ENCODE measurements around the gene SPOP.

SPOP gene

DNA sequence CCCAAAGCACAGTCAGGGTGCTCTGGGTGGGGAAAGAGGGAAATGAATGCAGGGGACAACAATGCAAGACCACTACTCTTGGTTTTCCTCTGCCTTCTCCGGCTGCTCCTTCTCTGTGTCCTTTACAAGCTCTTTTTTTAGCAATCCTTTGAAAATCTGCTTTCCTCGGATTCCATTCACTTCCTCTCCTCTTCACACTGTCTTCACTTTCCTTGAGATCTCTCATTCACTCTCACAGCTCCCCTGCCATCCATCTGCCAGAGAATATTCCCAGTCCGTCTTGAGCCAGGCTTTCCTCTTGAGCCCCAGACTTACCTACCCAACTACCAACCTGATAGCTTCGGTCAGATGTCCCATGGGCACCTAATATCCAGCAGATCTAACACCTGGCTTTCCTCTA, 11.0 kb upstream of the SPOP start:
- TF ChIP-seq, protein P1, sequence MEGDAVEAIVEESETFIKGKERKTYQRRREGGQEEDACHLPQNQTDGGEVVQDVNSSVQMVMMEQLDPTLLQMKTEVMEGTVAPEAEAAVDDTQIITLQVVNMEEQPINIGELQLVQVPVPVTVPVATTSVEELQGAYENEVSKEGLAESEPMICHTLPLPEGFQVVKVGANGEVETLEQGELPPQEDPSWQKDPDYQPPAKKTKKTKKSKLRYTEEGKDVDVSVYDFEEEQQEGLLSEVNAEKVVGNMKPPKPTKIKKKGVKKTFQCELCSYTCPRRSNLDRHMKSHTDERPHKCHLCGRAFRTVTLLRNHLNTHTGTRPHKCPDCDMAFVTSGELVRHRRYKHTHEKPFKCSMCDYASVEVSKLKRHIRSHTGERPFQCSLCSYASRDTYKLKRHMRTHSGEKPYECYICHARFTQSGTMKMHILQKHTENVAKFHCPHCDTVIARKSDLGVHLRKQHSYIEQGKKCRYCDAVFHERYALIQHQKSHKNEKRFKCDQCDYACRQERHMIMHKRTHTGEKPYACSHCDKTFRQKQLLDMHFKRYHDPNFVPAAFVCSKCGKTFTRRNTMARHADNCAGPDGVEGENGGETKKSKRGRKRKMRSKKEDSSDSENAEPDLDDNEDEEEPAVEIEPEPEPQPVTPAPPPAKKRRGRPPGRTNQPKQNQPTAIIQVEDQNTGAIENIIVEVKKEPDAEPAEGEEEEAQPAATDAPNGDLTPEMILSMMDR (IDR thresholded peaks at IDR 0.05; ENCODE audit: insufficient read depth, low read depth, low read length, missing control alignments): no peak
- DNase-seq (ENCODE audit: low read depth): no peak
- H3K4me3 ChIP-seq (ENCODE audit: low read depth, low read length): no peak overlapping the region

DNA sequence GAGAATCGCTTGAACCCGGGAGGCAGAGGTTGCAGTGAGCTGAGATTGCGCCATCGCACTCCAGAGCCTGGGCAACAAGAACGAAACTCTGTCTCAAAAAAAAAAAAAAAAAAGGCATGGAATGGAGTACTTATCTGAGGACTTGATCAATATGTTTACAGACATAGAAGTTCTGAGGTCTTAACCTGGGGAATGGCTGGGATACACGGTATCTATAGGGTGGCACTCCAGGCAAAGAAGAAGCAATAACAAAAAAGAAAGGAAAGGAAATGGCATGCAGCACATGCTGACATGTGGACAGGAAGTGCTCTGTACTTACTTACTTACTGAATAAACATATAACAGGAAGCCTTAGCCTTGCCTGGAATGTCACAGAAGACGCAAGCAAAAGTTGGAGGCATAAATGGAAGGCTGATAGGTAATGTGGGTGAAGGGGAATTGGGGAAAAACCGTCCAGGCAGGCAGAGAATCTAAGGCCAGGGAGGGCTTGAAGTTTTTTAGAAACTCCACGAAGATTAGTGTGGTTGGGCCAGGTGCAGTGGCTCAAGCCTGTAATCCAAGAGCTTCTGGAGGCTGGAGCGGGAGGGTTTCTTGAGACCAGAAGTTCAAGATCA, 10.1 kb upstream of the SPOP start:
- TF ChIP-seq, protein P1 (IDR thresholded peaks at IDR 0.05; ENCODE audit: insufficient read depth, low read depth, low read length, missing control alignments): no peak
- DNase-seq (ENCODE audit: low read depth): peak; percentile 34
- H3K4me3 ChIP-seq (ENCODE audit: low read depth, low read length): no peak overlapping the region

- no peak overlapping the region for H3K4me3 ChIP-seq (ENCODE audit: low read depth, low read length)
- TF ChIP-seq, protein P1 (IDR thresholded peaks at IDR 0.05; ENCODE audit: insufficient read depth, low read depth, low read length, missing control alignments): no peak
- no peak for DNase-seq (ENCODE audit: low read depth)
Observed at GRCh38 chr17:49681106-49681979, 3.4 kb upstream of the SPOP start.

- no peak overlapping the region for H3K4me3 ChIP-seq (ENCODE audit: low read depth, low read length)
- TF ChIP-seq, protein P1 (IDR thresholded peaks at IDR 0.05; ENCODE audit: insufficient read depth, low read depth, low read length, missing control alignments): no peak
- DNase-seq (ENCODE audit: low read depth): no peak
Observed at GRCh38 chr17:49680314-49680713, 2.4 kb upstream of the SPOP start.

- TF ChIP-seq, protein P1 (IDR thresholded peaks at IDR 0.05; ENCODE audit: insufficient read depth, low read depth, low read length, missing control alignments): no peak
- DNase-seq (ENCODE audit: low read depth): peak; percentile 96
- H3K4me3 ChIP-seq (ENCODE audit: low read depth, low read length): peak overlapping the region; percentile 81
Observed at GRCh38 chr17:49677134-49677932, 564 bp downstream of the SPOP start.

- peak; percentile 94 for DNase-seq (ENCODE audit: low read depth)
- H3K4me3 ChIP-seq (ENCODE audit: low read depth, low read length): peak overlapping the region; percentile 81
- TF ChIP-seq, protein P1 (IDR thresholded peaks at IDR 0.05; ENCODE audit: insufficient read depth, low read depth, low read length, missing control alignments): no peak
Observed at GRCh38 chr17:49676276-49676868, 1.5 kb downstream of the SPOP start.
